Measurements from ENCODE around the gene SLC41A2. TPM values are rescaled to one million over a fixed set of nuclear protein-coding genes. Genes with fewer than 3 reads are reported as not detected.

The SLC41A2 gene
- 20.8 and 22.8 TPM in 2 replicates for total RNA-seq
- 8.5 and 12.3 TPM in 2 replicates for polyA plus RNA-seq
- polyA plus RNA-seq (2012): 7.4 and 9.1 TPM in 2 replicates
- polyA minus RNA-seq (ENCODE audit: low replicate concordance): 1.8 and 2.4 TPM in 2 replicates

DNA sequence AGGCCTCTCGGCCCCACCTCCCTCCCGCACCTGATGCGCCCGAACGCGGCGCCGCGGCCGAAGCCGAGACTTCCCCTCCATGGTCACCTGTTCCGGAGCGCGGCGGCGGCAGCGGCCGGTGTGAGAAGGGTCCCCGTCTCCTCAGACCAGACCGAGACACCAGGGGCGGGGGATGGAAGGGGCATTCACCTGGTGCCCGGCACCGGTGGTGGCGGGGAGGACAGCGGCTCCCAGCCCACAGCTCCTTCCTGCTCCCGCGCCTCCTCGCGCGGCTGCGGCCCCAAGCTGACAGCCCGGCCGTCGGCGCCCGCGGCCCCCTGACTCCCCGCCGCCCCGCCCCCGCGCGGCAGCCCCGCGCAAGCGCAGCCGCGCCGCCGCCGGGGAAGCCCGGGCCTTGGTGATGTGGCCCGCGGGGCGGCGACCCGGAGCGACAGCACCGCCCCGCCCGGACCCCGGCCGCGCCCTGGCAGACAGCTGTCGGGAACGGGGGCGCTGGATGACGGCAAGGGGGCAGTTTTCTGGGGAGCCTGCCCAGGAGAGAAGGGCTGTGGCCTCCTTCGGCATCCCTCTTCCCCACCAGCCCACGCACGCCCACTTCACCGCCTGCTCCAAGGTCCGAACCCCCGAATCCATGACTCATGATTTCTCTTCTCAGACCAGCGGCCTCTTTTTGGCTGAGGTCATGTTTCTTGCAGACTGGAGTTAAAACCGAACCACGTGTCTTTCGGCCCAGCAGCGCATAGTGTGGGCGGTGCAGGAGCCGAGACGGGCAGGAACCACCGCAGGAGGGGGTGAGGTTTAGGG, at the start of gene SLC41A2:
SLC41A2 (minus strand) TSS at position 290 of the 804 bp plus-strand sequence. CDS start 29,763 bp downstream, outside the sequence.
- Histone ChIP-seq H3K4me1 (ENCODE audit: control insufficient read depth, extremely low read depth, insufficient read depth, low read length) (peaks cover 13% of the 10 kb centered on the region), H3K27me3 (ENCODE audit: control insufficient read depth, insufficient read depth, low read length) (no peaks in the 10 kb centered on the region), H3K27ac (ENCODE audit: insufficient read depth, low read length) (peak within 1 kb of the TSS; percentile 89), H3K4me3 (replicated peaks in 1 of 4; ENCODE audit: control extremely low read depth in 1 of 4, insufficient read depth in 1 of 4, low read depth in 3 of 4, low read length in 4 of 4) (peak within 1 kb of the TSS; percentile 59 to 82 (median 74)), H4K20me1 (ENCODE audit: control insufficient read depth, extremely low read depth, insufficient read depth, low read length) (no peaks in the 10 kb centered on the region), H3K36me3 (ENCODE audit: control insufficient read depth, insufficient read depth, low read length) (no peaks in the 10 kb centered on the region), H3K9me3 (ENCODE audit: control insufficient read depth, insufficient read depth, low read depth, low read length) (no peaks in the 10 kb centered on the region), H3K9ac (ENCODE audit: insufficient read depth, low read length) (peak within 1 kb of the TSS; percentile 77), H3K79me2 (ENCODE audit: control insufficient read depth, insufficient read depth, low read length) (no peaks in the 10 kb centered on the region), H3K4me2 (ENCODE audit: extremely low read depth, insufficient read depth, low read length) (peak within 1 kb of the TSS; percentile 84), H2AFZ (ENCODE audit: low read length) (peak within 1 kb of the TSS; percentile 87)
- no peak for TF ChIP-seq EZH2 (IDR thresholded peaks at IDR 0.05; ENCODE audit: low read length, missing control alignments)
- TF ChIP-seq, protein P1, sequence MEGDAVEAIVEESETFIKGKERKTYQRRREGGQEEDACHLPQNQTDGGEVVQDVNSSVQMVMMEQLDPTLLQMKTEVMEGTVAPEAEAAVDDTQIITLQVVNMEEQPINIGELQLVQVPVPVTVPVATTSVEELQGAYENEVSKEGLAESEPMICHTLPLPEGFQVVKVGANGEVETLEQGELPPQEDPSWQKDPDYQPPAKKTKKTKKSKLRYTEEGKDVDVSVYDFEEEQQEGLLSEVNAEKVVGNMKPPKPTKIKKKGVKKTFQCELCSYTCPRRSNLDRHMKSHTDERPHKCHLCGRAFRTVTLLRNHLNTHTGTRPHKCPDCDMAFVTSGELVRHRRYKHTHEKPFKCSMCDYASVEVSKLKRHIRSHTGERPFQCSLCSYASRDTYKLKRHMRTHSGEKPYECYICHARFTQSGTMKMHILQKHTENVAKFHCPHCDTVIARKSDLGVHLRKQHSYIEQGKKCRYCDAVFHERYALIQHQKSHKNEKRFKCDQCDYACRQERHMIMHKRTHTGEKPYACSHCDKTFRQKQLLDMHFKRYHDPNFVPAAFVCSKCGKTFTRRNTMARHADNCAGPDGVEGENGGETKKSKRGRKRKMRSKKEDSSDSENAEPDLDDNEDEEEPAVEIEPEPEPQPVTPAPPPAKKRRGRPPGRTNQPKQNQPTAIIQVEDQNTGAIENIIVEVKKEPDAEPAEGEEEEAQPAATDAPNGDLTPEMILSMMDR (conservative IDR thresholded peaks at IDR 0.05 in 1 of 2, IDR thresholded peaks at IDR 0.05 in 1 of 2; ENCODE audit: low read depth in 1 of 2, low read length in 2 of 2): peak in 1 of 2 donors; percentile 1
- peak; percentile 92 to 96 for DNase-seq (ENCODE audit: low read depth in 2 of 2)

- H3K79me2 ChIP-seq (ENCODE audit: control insufficient read depth, insufficient read depth, low read length): no peaks in the 10 kb centered on the region
- no peak for DNase-seq (ENCODE audit: low read depth in 2 of 2)
Observed at GRCh38 chr12:105001476-105001875, 43.4 kb upstream of the SLC41A2 start.

GRCh38 chr12:104999347-104999685, 41.2 kb upstream of the SLC41A2 start:
- DNase-seq (ENCODE audit: low read depth in 2 of 2): no peak
- TF ChIP-seq EZH2 (IDR thresholded peaks at IDR 0.05; ENCODE audit: low read length, missing control alignments): no peak
- TF ChIP-seq, protein P1 (conservative IDR thresholded peaks at IDR 0.05 in 1 of 2, IDR thresholded peaks at IDR 0.05 in 1 of 2; ENCODE audit: low read depth in 1 of 2, low read length in 2 of 2): no peak
- H3K4me2 ChIP-seq (ENCODE audit: extremely low read depth, insufficient read depth, low read length): no peak overlapping the region
- no peak overlapping the region for H3K27ac ChIP-seq (ENCODE audit: insufficient read depth, low read length)
- H3K36me3 ChIP-seq (ENCODE audit: control insufficient read depth, insufficient read depth, low read length): peaks cover 4% of the 10 kb centered on the region
- H3K4me3 ChIP-seq (replicated peaks in 1 of 4; ENCODE audit: control extremely low read depth in 1 of 4, insufficient read depth in 1 of 4, low read depth in 3 of 4, low read length in 4 of 4): no peak overlapping the region
- H3K4me1 ChIP-seq (ENCODE audit: control insufficient read depth, extremely low read depth, insufficient read depth, low read length): no peaks in the 10 kb centered on the region
- no peak overlapping the region for H3K9ac ChIP-seq (ENCODE audit: insufficient read depth, low read length)
- no peaks in the 10 kb centered on the region for H3K79me2 ChIP-seq (ENCODE audit: control insufficient read depth, insufficient read depth, low read length)
- H4K20me1 ChIP-seq (ENCODE audit: control insufficient read depth, extremely low read depth, insufficient read depth, low read length): no peaks in the 10 kb centered on the region
- no peaks in the 10 kb centered on the region for H3K27me3 ChIP-seq (ENCODE audit: control insufficient read depth, insufficient read depth, low read length)
- no peak overlapping the region for H2AFZ ChIP-seq (ENCODE audit: low read length)
- no peaks in the 10 kb centered on the region for H3K9me3 ChIP-seq (ENCODE audit: control insufficient read depth, insufficient read depth, low read depth, low read length)

More at GRCh38 chr12:105001476-105001875, 43.4 kb upstream of the SLC41A2 start:
- Histone ChIP-seq H3K9ac (ENCODE audit: insufficient read depth, low read length) (no peak overlapping the region), H4K20me1 (ENCODE audit: control insufficient read depth, extremely low read depth, insufficient read depth, low read length) (no peaks in the 10 kb centered on the region), H3K27ac (ENCODE audit: insufficient read depth, low read length) (no peak overlapping the region), H3K4me3 (replicated peaks in 1 of 4; ENCODE audit: control extremely low read depth in 1 of 4, insufficient read depth in 1 of 4, low read depth in 3 of 4, low read length in 4 of 4) (no peak overlapping the region), H3K4me2 (ENCODE audit: extremely low read depth, insufficient read depth, low read length) (no peak overlapping the region), H3K9me3 (ENCODE audit: control insufficient read depth, insufficient read depth, low read depth, low read length) (no peaks in the 10 kb centered on the region), H2AFZ (ENCODE audit: low read length) (no peak overlapping the region), H3K4me1 (ENCODE audit: control insufficient read depth, extremely low read depth, insufficient read depth, low read length) (no peaks in the 10 kb centered on the region), H3K27me3 (ENCODE audit: control insufficient read depth, insufficient read depth, low read length) (no peaks in the 10 kb centered on the region), H3K36me3 (ENCODE audit: control insufficient read depth, insufficient read depth, low read length) (peaks cover 4% of the 10 kb centered on the region)
- no peak for TF ChIP-seq EZH2 (IDR thresholded peaks at IDR 0.05; ENCODE audit: low read length, missing control alignments)
- TF ChIP-seq, protein P1 (conservative IDR thresholded peaks at IDR 0.05 in 1 of 2, IDR thresholded peaks at IDR 0.05 in 1 of 2; ENCODE audit: low read depth in 1 of 2, low read length in 2 of 2): no peak
